ENCODE data around the gene UBXN2A.
A peak's percentile ranks its signal among the peaks of the same experiment; 100 is the strongest.

The UBXN2A gene

GRCh38 chr2:24045511-24046508, 105.5 kb downstream of the UBXN2A start:
- no peak for DNase-seq (ENCODE audit: low read depth in 3 of 3)

- no peak for DNase-seq (ENCODE audit: low read depth in 3 of 3)
Measured at GRCh38 chr2:24046599-24046929, 106.3 kb downstream of the UBXN2A start.

GRCh38 chr2:24046930-24047702, 106.9 kb downstream of the UBXN2A start, which contains the start of gene WDCP:
Gene WDCP, minus strand, starts transcription at chr2:24047391. Its CDS starts 7,897 bp downstream, at chr2:24039494.
- DNase-seq (ENCODE audit: low read depth in 3 of 3), result peak; percentile 67 to 88 (median 81)

GRCh38 chr2:24047703-24048033, 107.4 kb downstream of the UBXN2A start:
- DNase-seq (ENCODE audit: low read depth in 3 of 3), result no peak

GRCh38 chr2:24048769-24049484, 108.7 kb downstream of the UBXN2A start:
- DNase-seq (ENCODE audit: low read depth in 3 of 3), result no peak

- DNase-seq (ENCODE audit: low read depth in 3 of 3), result peak in 1 of 3 experiments; percentile 19
Measured at GRCh38 chr2:24049485-24050021, 109.3 kb downstream of the UBXN2A start, which contains the start of gene FKBP1B. Gene FKBP1B, plus strand, starts transcription at chr2:24049741. Its CDS starts 109 bp downstream, at chr2:24049850.

GRCh38 chr2:24050041-24050979, 110.0 kb downstream of the UBXN2A start:
- DNase-seq (ENCODE audit: low read depth in 3 of 3), result no peak

GRCh38 chr2:24051833-24052232, 111.6 kb downstream of the UBXN2A start:
- DNase-seq (ENCODE audit: low read depth in 3 of 3), result no peak

- DNase-seq (ENCODE audit: low read depth in 3 of 3), result no peak
Measured at GRCh38 chr2:24052951-24053350, 112.7 kb downstream of the UBXN2A start.

Measured in stimulated activated CD4-positive, alpha-beta T cell treated with anti-CD3 and anti-CD28 coated beads, TNF-alpha, amount 100 ng/mL, for 4 hours (primary cell).